Hematopoietic multipotent progenitor cell treated with erythropoietin and hydrocortisone succinate and interleukin-3 and kit ligand, for 4 days (in vitro differentiated cells): ENCODE results near the gene CHST14.
A peak's percentile ranks its signal among the peaks of the same experiment; 100 is the strongest.

Source experiments
- DNase-seq: peaks from one replicate; pipeline ENCODE4 v3.0.0-alpha.2; 2015

CHST14 gene

DNA sequence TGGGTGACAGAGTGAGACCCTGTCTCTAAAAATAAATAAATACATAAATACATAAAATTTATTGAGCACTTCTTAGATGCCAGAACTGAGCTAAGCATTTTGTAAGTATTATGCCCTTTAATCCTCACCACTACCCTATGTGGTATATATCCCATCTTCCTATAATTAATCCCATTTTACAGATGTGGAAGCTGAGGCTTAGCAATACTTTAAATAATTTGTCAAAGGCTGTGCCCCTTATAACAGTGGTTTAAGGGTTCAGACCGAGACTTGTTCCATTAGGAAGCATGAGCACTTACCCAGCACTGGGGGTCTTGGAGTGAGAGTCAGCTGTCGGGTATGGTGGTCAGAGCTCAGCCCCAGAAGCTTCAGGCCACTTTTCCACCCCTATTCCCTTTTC lies 7.5 kb upstream of the CHST14 start:
- no peak for DNase-seq

DNA sequence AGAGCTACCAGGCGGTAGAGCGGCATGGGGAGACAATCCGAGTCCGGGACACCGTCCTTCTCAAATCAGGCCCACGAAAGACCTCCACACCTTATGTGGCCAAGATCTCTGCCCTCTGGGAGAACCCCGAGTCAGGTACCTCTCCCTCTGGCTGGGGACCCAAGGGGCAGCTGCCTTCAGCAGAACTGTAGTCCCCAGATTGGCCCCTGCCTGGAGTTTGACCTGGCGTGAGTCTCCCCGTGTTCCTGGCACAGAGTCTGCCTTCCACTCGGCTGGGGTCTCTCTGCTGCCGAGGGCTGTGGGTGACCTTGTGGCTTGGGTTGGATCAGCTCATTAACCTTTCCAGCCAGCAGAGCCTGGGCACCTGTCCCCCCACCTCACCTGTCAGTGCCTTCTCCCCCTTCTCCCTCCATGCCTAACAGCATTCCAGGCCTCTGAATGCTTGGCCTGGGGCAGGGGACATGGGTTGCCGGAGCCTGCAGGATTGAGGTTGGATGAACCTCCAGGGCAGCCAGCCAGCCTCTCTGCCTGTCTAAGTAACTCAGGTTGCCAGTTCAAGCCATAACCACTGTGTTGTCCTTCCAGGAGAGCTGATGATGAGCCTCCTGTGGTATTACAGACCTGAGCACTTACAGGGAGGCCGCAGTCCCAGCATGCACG lies 6.8 kb upstream of the CHST14 start:
- no peak for DNase-seq

DNA sequence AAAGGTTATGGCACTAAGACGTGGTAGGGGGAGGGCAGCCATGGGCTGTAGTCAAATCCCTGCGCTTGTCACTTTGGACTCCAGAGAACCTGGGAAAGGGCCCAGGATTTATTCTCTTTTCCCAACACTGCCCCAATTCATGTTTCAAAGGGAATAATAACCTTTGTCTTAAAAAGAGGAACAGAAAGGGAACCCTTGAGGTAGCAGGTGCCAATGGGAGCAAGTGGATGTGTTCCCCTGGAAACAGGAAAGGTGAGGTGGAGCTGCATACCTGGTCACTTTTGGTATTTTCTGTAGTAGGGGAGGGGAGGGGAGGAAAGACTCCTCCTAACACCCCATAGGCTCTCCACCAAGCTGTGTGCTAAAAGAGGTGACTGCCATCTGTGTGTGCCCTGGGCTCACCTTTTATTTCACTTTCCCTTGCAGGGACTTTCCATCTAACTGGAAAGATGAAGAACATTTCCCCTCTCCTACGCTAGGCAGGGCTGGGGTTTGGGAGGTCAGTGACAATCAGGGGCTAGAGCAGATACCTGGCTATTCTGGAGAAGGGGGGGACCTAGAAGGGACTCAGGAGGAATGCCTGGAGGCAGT lies 6.1 kb upstream of the CHST14 start:
- no peak for DNase-seq

DNA sequence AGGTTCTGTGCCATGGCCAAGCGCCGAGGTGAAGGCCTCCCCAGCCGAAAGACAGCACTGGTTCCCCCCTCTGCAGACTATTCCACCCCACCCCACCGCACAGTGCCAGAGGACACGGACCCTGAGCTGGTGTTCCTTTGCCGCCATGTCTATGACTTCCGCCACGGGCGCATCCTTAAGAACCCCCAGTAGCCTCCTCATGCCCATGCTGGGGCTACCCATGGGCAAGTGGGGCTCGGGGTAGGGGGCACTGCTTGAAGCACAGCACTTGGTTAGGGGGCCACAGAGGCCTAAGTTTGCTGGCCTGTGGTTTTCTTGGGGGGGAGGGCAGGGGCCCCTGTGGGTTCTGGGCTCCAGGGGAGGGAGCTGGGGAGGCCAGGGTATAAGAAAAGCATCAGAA lies 4.8 kb upstream of the CHST14 start:
- no peak for DNase-seq

DNA sequence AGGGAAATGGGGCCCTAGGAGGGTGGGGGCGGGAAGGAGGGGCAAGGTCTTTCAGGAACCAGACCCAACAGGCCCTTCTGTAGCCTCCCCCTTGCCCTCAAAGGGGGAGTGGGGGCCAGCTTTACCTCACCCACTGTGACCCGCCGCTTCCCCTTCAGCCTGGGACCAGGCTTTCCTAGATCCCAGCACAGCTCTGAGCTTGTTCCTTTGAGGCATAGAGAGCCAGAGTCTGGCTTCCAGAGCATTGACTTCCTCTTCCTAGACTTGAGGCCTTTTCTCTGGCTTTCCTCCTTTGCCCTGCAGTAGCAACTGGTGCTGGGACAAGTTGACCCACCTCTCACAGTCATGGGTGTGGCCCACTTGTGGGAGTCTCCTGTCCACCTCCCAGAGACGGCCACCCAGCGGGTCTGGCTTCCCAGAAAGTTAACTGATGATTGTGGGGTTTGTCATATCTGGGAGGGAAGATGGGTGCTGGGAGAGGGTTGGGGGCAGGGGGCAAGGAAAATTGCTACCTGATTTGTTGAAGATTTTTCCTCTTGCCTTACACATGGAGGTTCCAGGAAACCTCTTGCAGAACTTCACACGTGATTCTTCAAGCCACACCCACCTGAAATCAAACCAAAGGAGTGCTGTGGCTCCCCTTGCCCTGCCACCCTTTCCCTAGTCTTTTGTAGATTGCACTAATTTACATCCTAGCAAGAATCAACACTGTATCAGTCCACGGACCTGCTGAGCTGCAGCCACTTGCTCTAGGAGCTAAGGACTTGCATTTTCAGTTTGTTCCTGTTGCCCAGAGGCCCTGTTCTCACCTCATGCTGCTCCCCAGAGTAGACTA lies 4.1 kb upstream of the CHST14 start:
- no peak for DNase-seq

DNA sequence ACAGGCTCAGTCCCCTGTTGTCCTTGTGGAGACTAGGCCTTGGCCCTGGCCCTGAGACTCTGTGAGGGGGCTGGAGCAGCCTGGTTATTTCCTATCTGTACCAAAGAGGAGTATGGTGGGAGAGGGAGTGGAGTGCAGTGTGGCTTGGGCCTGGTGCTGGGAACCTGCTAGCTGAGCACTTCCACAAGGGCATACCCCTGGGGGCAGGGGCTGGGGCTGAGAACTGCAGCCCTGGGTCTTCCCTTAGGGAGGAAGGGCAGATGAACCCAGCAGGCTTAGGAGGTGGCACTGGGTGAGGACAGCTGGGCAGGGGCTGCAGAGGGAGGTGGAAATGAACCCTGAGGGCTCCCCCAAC lies 3.5 kb upstream of the CHST14 start:
- no peak for DNase-seq

DNA sequence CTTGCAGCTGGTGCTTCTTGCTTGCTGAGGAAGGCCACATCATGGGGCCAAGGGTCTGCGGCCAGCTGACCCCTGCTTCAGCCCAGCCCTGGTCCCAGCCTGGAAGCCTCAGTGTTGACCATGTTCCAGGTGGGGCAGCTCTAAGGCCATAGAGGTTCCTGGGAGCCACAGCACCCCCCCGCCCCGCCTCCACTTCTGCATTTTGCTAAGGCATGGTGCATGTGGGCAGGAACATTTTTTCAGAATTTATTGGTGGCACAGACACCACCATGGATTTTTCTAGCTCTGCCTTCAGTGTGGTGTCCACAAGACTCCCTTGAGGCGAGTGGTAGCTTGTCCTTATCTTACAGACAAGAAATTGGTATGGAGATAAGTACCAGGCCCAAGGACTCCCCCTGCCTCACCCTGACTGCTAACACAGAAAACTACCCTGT lies 1.9 kb upstream of the CHST14 start:
- peak; percentile 76 for DNase-seq

DNA sequence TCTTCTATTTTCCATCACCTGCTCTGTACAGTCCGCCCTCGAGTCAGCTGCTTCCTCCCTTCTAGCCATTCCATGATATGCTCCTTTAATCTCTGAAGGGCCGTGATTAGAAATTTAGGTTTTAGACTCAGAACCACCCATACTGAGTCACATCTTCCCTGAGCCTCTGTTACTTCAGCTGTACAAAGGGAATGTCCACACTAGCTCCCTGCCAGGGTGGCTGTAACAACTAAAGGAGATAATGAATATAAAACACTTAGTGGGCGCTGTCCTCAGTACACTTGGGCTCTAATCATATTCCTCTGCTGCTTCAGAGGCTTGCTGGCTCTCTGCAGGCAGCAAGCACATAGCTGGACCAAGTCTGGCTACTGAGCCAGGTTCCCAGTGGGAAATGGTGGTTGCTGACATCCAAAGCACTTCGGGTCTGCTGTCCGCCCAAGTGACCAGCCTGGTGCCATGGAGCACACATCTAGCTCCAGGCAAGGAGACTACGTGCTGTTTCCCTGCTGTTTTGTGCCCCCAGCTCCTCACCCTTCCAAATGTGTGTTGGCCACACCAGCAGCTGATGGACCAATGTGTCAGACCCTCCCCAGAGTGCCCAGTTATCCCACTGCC lies 901 bp upstream of the CHST14 start:
- DNase-seq: peak; percentile 33

DNA sequence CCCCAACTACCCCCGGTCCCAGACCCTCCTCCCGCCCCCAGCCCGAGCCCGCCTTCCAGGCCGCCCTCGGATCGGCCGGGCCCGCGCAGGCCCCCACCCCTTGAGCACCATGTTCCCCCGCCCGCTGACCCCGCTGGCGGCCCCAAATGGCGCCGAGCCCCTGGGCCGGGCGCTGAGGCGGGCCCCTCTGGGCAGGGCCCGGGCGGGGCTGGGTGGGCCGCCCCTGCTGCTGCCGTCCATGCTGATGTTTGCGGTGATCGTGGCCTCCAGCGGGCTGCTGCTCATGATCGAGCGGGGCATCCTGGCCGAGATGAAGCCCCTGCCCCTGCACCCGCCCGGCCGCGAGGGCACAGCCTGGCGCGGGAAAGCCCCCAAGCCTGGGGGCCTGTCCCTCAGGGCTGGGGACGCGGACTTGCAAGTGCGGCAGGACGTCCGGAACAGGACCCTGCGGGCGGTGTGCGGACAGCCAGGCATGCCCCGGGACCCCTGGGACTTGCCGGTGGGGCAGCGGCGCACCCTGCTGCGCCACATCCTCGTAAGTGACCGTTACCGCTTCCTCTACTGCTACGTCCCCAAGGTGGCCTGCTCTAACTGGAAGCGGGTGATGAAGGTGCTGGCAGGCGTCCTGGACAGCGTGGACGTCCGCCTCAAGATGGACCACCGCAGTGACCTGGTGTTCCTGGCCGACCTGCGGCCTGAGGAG lies 472 bp downstream of the CHST14 start:
- no peak for DNase-seq

DNA sequence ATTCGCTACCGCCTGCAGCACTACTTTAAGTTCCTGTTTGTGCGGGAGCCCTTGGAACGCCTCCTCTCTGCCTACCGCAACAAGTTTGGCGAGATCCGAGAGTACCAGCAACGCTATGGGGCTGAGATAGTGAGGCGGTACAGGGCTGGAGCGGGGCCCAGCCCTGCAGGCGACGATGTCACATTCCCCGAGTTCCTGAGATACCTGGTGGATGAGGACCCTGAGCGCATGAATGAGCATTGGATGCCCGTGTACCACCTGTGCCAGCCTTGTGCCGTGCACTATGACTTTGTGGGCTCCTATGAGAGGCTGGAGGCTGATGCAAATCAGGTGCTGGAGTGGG lies 995 bp downstream of the CHST14 start:
- peak; percentile 65 for DNase-seq

DNA sequence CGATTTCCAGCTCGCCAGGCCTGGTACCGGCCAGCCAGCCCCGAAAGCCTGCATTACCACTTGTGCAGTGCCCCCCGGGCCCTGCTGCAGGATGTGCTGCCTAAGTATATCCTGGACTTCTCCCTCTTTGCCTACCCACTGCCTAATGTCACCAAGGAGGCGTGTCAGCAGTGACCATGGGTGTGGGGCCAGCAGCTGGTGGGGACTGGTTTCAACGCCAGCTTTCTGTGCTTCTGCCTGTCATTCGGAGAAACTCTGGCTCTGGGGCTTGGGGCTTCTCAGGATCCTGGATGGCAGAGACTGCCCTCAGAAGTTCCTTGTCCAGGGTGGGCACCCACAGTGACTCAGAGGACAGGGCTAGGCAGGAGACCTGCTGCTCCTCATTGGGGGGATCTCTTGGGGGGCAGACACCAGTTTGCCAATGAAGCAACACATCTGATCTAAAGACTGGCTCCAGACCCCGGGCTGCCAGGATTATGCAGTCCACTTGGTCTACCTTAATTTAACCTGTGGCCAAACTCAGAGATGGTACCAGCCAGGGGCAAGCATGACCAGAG lies 1.5 kb downstream of the CHST14 start:
- DNase-seq: peak; percentile 9

DNA sequence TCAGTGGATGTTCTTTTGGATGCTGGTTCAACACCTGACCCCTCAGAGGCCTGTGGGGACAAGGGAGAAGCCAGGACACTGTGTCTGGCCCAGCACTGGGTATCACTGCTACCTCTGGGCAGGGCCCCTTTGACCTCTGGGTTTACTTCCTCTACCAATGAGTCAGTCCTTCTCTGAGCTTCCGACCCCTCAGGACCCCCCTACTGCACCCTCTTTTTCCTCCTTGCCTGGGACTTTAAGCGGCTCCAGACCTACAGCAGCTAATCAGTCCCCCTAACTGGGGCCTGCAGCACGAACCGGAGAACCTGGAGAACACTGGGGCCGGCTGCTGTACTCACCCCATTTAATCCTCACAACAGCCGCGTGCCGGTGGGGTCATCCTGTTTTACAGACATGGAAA lies 3.8 kb downstream of the CHST14 start:
- no peak for DNase-seq

DNA sequence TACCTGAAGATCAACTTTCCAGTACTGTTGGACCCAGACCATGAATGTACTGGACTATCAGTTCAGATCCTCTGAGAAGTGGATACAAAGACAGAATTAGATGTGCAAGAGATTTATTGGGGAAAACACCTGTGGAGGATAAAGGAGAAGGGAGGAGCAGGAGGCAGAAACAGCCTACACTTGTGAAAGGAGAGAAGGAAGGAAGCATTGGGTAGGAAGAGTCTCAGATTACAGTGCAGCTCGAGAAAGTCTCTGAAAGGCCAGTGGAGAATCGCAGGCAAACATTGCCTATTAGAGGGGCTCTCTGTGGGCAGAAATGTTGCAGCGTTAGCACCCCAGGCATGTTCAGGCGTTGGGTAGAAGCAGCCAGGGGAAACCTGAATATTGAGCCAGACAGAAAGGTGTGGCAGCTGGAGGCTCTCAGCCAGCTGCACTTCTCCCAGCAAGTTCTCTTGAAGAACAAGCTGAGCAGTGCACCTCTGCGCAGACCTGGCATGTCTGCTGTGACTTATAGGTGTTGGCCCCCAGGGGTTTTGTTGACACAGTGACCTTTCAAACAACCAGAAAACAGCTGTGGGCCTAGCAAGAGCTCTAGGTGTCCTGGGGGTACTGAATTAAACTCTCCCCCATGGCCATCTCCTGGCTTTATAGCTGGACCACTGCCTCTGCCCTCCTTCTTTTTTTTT lies 7.0 kb downstream of the CHST14 start:
- DNase-seq: no peak

DNA sequence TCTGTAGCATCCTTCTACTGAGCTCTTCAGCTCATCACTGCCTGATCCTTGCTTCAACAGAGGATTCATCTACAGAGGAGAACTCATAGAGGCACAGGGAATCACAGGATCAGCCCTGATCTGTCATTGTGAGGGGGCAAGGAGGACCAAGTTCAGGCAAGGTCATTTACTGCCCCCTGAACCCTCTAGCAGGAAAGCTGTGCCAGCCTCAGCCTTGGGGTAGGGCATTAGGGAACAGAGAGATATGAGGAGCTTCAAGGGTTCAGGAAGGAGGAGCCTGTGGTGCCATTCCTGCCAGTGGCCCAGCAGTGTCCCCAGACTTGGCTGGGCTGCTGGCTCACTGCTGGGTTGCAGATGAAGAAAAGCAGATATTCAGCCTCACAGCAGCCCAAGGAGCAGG lies 8.2 kb downstream of the CHST14 start:
- DNase-seq: no peak

DNA sequence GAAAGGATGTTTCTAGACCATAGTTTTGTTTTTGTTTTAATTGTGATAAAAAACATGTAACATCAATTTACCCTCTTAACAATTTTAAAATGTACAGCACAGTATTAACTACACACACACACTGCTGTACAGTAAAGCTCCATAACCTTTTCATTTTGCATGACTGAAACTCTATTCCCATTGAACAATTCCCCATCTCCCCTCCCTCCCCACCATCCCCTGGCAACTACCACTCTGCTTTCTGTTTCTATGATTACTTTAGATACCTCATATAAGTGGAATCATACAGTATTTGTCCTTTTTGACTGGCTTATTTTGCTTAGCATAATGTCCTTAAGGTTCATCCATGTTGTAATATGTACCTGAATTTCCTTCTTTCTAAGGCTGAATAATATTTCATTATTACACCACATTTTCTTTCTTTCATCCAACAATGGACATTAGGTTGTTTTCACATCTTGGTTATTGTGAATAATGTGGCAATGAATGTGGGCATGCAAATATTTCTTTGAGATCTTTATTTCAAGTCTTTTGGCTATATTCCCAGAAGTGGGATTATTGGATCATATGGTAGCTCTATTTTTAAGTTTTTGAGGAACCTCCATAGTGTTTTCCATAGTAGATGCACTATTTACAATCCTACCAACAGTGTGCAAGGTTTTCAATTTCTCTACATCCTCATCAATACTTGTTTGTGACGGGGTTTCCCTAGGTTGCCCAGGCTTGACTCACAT lies 10.7 kb downstream of the CHST14 start:
- DNase-seq: no peak

DNA sequence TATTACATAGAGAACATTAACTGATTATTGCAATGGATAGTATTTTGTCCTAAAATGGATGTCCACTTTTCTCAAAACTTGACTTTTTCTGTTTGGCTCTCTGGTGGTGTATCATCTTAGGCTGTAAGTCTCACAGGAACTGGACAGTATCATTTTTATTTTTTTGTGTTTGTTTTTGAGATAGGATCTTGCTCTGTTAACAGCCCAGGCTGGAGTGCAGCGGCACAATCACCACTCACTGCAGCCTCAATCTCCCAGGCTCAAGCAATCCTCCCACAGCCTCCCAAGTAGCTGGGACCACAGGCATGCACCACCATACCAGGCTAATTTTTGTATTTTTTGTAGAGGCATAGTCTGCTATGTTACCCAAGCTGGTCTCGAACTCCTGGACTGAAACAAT lies 13.1 kb downstream of the CHST14 start:
- no peak for DNase-seq

DNA sequence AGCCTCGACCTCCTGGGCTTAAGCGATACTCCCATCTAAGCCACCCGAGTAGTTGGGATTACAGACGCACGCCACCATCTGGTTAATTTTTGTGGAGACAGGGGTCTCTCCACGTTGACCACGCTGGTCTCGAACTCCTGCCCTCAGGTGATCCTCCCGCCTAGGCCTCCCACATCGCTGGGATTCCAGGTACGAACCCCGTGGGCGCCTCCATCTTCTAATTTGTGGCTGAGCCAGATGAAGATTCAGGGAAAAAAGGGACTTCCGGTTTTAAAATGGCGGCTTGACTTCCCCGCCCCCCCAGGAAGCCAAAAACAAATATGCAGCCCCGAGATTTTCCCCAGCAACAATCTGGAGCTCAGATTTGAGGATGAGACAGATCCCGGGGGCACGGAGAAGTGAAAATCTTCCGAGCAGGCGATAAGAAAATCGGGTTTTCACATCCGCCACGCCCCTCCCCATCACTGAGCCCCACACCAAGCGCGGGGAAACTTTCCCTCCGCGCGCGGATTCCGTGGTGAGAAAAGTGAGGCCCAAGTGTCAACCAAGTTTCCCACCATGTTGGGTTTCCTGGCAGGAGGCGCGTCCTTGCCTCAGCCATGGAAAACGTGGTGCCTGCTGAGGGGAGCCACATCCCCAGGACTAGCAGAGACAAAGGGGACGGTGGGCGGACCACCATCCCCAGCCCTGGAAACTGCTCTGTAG lies 15.4 kb downstream of the CHST14 start:
- no peak for DNase-seq

DNA sequence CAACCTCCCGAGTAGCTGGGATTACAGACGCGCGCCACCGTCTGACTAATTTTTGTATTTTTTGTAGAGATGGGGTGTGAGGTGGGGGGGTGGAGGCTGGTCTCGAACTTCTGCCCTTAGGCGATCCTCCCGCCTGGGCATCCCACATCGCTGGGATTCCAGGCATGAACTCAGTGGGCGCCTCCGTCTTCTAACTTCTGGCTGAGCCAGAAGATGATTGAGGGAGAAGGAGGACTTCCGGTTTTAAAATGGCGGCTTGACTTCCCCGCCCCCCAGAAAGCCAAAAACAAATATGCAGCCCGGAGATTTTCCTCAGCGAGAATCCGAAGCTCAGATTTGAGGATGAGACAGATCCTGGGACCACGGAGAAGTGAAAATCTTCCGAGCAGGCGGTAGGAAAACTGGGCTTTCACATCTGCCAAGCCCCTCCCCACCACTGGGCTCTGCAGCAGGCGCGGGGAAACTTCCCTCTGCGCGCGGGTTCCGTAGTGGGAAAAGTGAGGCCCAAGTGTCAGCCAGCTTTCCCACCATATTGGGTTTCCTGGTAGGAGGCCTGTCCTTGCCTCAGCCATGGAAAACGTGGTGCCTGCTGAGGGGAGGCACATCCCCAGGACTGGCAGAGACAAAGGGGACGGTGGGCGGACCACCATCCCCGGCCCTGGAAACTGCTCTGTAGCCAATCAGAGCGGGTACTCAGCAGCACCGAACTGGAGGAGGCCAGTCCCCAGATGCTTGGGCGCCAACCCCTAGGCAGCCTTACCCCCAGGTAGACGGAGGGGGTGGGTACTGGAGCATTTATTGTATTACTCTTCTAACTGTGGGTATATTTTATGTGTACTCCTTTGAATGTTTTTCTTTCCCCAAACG lies 17.3 kb downstream of the CHST14 start:
- DNase-seq: no peak

DNA sequence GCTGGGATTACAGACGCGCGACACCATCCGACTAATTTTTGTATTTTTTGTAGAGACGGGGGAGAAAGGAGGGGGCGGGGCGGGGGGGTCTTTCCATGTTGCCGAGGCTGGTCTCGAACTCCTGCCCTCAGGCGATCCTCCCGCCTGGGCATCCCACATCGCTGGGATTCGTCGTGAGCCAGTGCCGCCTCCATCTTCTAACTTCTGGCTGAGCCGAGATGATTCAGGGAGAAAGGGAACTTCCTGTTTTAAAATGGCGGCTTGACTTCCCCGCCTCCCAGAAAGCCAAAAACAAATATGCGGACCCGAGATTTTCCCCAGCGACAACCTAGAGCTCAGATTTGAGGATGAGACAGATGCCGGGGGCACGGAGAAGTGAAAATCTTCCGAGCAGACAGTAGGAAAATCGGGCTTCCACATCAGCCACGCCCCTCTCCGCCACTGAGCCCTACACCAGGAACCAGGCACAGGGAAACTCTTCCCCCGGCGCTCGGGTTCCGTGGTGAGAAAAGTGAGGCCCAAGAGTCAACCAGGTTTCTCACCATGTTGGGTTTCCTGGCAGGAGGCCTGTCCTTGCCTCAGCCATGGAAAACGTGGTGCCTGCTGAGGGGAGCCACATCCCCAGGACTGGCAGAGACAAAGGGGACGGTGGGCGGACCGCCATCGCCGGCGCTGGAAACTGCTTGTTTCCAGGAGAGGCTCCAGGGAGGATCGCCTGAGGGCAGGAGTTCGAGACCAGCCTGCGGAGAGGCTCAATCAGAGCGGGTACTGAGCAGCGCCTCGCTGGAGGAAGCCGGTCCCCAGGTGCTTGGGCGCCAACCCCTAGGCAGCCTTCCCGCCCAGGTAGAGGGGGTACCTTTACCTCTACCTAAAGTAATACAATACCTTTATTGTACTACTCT lies 18.7 kb downstream of the CHST14 start:
- no peak for DNase-seq
